SK-N-SH (cell line): ENCODE data around the gene EEF1E1.

ENCODE experiments used
- FOXM1 ChIP-seq: IDR thresholded peaks from 2 replicates; pipeline ENCODE4 v1.4.0; 2012; ENCODE audit warnings: low read depth, mild to moderate bottlenecking
- POLR2AphosphoS5 ChIP-seq: IDR thresholded peaks from 2 replicates; pipeline ENCODE4 v1.6.1; 2012; ENCODE audit warnings: low read depth, low read length

- TF ChIP-seq POLR2AphosphoS5, result no peak
- no peak for TF ChIP-seq FOXM1
Observed at GRCh38 chr6:8065519-8065911, 36.8 kb downstream of the EEF1E1 start.
